Ishikawa (cell line): ENCODE results near the gene MLLT6.

Experiments
- CREB1 ChIP-seq: IDR thresholded peaks from 2 replicates; pipeline ENCODE4 v1.6.1; 2012; ENCODE audit warnings: low read depth
- EGR1 ChIP-seq: IDR thresholded peaks from 2 replicates; pipeline ENCODE4 v1.6.1; 2012
- FOXM1 ChIP-seq: IDR thresholded peaks from 2 replicates; pipeline ENCODE4 v1.6.1; 2012; ENCODE audit warnings: low read depth, borderline replicate concordance
- RAD21 ChIP-seq: IDR thresholded peaks from 2 replicates; pipeline ENCODE4 v1.6.1; 2012; ENCODE audit warnings: low read depth
- REST ChIP-seq: IDR thresholded peaks from 2 replicates; pipeline ENCODE4 v1.6.1; 2012; ENCODE audit warnings: low read depth, mild to moderate bottlenecking
- TEAD4 ChIP-seq: IDR thresholded peaks from 2 replicates; pipeline ENCODE4 v1.6.1; 2012
- YY1 ChIP-seq: IDR thresholded peaks from 2 replicates; pipeline ENCODE4 v1.6.1; 2012; ENCODE audit warnings: low read depth
- ZBTB7A ChIP-seq: IDR thresholded peaks from 2 replicates; pipeline ENCODE4 v1.6.1; 2012; ENCODE audit warnings: low read depth

- TF ChIP-seq YY1 = no peak
- TF ChIP-seq RAD21 = no peak
- no peak for TF ChIP-seq CREB1
- no peak for TF ChIP-seq REST
- TF ChIP-seq FOXM1 = no peak
- no peak for TF ChIP-seq TEAD4
- TF ChIP-seq EGR1 = no peak
- no peak for TF ChIP-seq ZBTB7A
These were observed 35.6 kb upstream of the MLLT6 start for GRCh38 chr17:38669520-38669919.
